Fibroblast of lung (primary cell): Measurements from ENCODE around the gene GCLC. TPM values are rescaled to one million over a fixed set of nuclear protein-coding genes. Genes with fewer than 3 reads are reported as not detected.
A peak's percentile ranks its signal among the peaks of the same experiment; 100 is the strongest.

ENCODE experiments used
- DNase-seq, 2 donors: peaks; one replicate each; pipeline versions ENCODE4 v3.0.0 to v3.0.0-alpha.2; 2010; ENCODE audit warnings: low read depth in 2 of 2
- H2AFZ ChIP-seq: 2 replicates; pipeline ENCODE4 v1.5.1; 2012; ENCODE audit warnings: low read length, control low read depth, inconsistent platforms
- H3K27ac ChIP-seq: 2 replicates; pipeline ENCODE4 v1.5.1; 2011; ENCODE audit warnings: low read length, control low read depth; ENCODE audit not compliant: insufficient read depth
- H3K27me3 ChIP-seq: 2 replicates; pipeline ENCODE4 v1.5.1; 2011; ENCODE audit warnings: mild to moderate bottlenecking, low read length; ENCODE audit not compliant: control insufficient read depth, insufficient read depth
- H3K36me3 ChIP-seq: 2 replicates; pipeline ENCODE4 v1.5.1; 2011; ENCODE audit warnings: low read length; ENCODE audit not compliant: control insufficient read depth, insufficient read depth
- H3K4me1 ChIP-seq: 2 replicates; pipeline ENCODE4 v1.5.1; 2011; ENCODE audit warnings: low read length; ENCODE audit not compliant: control insufficient read depth, insufficient read depth; ENCODE audit errors: extremely low read depth
- H3K4me2 ChIP-seq: 2 replicates; pipeline ENCODE4 v1.5.1; 2011; ENCODE audit warnings: low read length, control low read depth; ENCODE audit not compliant: insufficient read depth; ENCODE audit errors: extremely low read depth
- H3K4me3 ChIP-seq, 4 experiments: fragments of 200-600 bp in 1 of 4; sonication (generic) in 1 of 4; replicated peaks in 1 of 4; 2 replicates each; pipeline ENCODE4 v1.5.1; 2011 to 2016; ENCODE audit warnings: low read length in 4 of 4, low read depth in 3 of 4, mild to moderate bottlenecking in 3 of 4, control low read depth in 2 of 4, inconsistent platforms in 1 of 4, mixed read lengths in 1 of 4; ENCODE audit not compliant: insufficient read depth in 1 of 4; ENCODE audit errors: control extremely low read depth in 1 of 4
- H3K79me2 ChIP-seq: 2 replicates; pipeline ENCODE4 v1.5.1; 2012; ENCODE audit warnings: mild to moderate bottlenecking, low read length, inconsistent platforms; ENCODE audit not compliant: control insufficient read depth, insufficient read depth
- H3K9ac ChIP-seq: 2 replicates; pipeline ENCODE4 v1.5.1; 2011; ENCODE audit warnings: mild to moderate bottlenecking, low read length, control low read depth; ENCODE audit not compliant: insufficient read depth
- H3K9me3 ChIP-seq: 2 replicates; pipeline ENCODE4 v1.5.1; 2012; ENCODE audit warnings: low read depth, low read length; ENCODE audit not compliant: control insufficient read depth, insufficient read depth
- H4K20me1 ChIP-seq: 2 replicates; pipeline ENCODE4 v1.5.1; 2011; ENCODE audit warnings: low read length; ENCODE audit not compliant: control insufficient read depth, insufficient read depth; ENCODE audit errors: extremely low read depth
- CTCF ChIP-seq, 2 donors: IDR thresholded peaks in 1 of 2; conservative IDR thresholded peaks in 1 of 2; 1 replicate in 1 of 2; 2 replicates in 1 of 2; pipeline ENCODE4 v1.5.1; 2011 to 2012; ENCODE audit warnings: low read length in 2 of 2, control low read depth in 1 of 2, inconsistent platforms in 1 of 2, low read depth in 1 of 2, mild to moderate bottlenecking in 1 of 2
- EZH2 ChIP-seq: IDR thresholded peaks from 2 replicates; pipeline ENCODE4 v1.5.1; 2012; ENCODE audit warnings: low read length, control low read depth, mild to moderate bottlenecking; ENCODE audit errors: missing control alignments
- polyA plus RNA-seq, 2 donors: library from polyadenylated mRNA; depleted of rRNA in 1 of 2; stranded (reverse) in 1 of 2; unstranded in 1 of 2; fragments of >200 nt; gene quantifications; 2 replicates each; pipeline ENCODE4 v1.2.1, GENCODE V29; 2011 to 2012; ENCODE audit warnings: missing spikeins in 1 of 2
- total RNA-seq: library from RNA; depleted of rRNA; stranded (reverse); fragments of >200 nt; gene quantifications from 2 replicates; pipeline ENCODE4 v1.2.1, GENCODE V29; 2014

The GCLC gene
- total and polyA plus RNA-seq, 2 donors (not counting 1 experiment from before 2014, with no cell fraction given) = 16.0 to 31.4 TPM

DNA sequence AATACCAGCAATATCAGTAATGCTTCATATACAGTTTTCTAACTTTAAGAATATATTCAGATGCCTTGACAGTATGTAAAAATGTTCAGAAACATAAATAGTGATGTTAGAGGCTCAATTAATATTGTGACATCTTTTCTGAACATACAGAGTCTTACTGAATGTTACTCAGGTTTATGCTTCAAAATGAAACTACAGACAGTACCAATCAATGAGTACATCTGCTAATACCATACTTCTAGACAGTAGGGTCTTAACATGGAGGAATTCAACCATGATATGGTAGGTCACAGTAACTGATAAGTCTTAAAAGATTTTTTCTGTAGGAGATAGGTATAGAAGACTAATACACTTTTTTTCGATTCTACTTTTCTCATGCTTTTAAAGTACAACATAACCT lies 8.3 kb downstream of the GCLC start:
- peaks cover 2% of the 10 kb centered on the region for H3K79me2 ChIP-seq

GRCh38 chr6:53532942-53533341 lies 12.0 kb downstream of the GCLC start:
- H3K4me3 ChIP-seq = no peak overlapping the region
- no peak for DNase-seq
- H3K36me3 ChIP-seq = no peaks in the 10 kb centered on the region
- H3K27me3 ChIP-seq = no peaks in the 10 kb centered on the region
- H3K79me2 ChIP-seq = no peaks in the 10 kb centered on the region
- no peak for TF ChIP-seq EZH2
- TF ChIP-seq CTCF (conservative IDR thresholded peaks at IDR 0.05 in 1 of 2, IDR thresholded peaks at IDR 0.05 in 1 of 2; ENCODE audit: low read depth in 1 of 2, low read length in 2 of 2) = no peak
- H3K27ac ChIP-seq = no peak overlapping the region
- H3K4me1 ChIP-seq = no peaks in the 10 kb centered on the region
- no peak overlapping the region for H2AFZ ChIP-seq
- H3K4me2 ChIP-seq = no peak overlapping the region
- H3K9me3 ChIP-seq = no peaks in the 10 kb centered on the region
- no peaks in the 10 kb centered on the region for H4K20me1 ChIP-seq
- no peak overlapping the region for H3K9ac ChIP-seq

More for the DNA sequence above, 8.3 kb downstream of the GCLC start:
- no peak overlapping the region for H2AFZ ChIP-seq
- no peaks in the 10 kb centered on the region for H3K9me3 ChIP-seq
- TF ChIP-seq EZH2 (no peak), CTCF (conservative IDR thresholded peaks at IDR 0.05 in 1 of 2, IDR thresholded peaks at IDR 0.05 in 1 of 2; ENCODE audit: low read depth in 1 of 2, low read length in 2 of 2) (no peak)
- no peak overlapping the region for H3K27ac ChIP-seq
- H3K9ac ChIP-seq = no peak overlapping the region
- H3K36me3 ChIP-seq = no peaks in the 10 kb centered on the region
- H3K27me3 ChIP-seq = no peaks in the 10 kb centered on the region
- no peak for DNase-seq
- no peaks in the 10 kb centered on the region for H4K20me1 ChIP-seq
- no peaks in the 10 kb centered on the region for H3K4me1 ChIP-seq
- no peak overlapping the region for H3K4me3 ChIP-seq
- no peak overlapping the region for H3K4me2 ChIP-seq

GRCh38 chr6:53532061-53532797 lies 12.7 kb downstream of the GCLC start:
- Histone ChIP-seq H3K36me3 (no peaks in the 10 kb centered on the region), H3K9me3 (no peaks in the 10 kb centered on the region), H3K27ac (no peak overlapping the region), H2AFZ (peak overlapping the region; percentile 7), H4K20me1 (no peaks in the 10 kb centered on the region), H3K79me2 (no peaks in the 10 kb centered on the region), H3K4me1 (no peaks in the 10 kb centered on the region), H3K4me3 (peak overlapping the region in 2 of 4 experiments; percentile 4 to 14), H3K27me3 (no peaks in the 10 kb centered on the region), H3K9ac (no peak overlapping the region), H3K4me2 (peak overlapping the region; percentile 65)
- peak in 1 of 2 donors; percentile 25 for DNase-seq
- TF ChIP-seq EZH2 = no peak
- TF ChIP-seq CTCF (conservative IDR thresholded peaks at IDR 0.05 in 1 of 2, IDR thresholded peaks at IDR 0.05 in 1 of 2; ENCODE audit: low read depth in 1 of 2, low read length in 2 of 2) = no peak
